ENCODE results near the gene INO80E. TPM values are rescaled to one million over a fixed set of nuclear protein-coding genes. Genes with fewer than 3 reads are reported as not detected.
"Not testable (repeated sequence)": the region's sequence is repeated elsewhere in the genome, so short reads cannot be mapped to it uniquely, and the experiment has no call there.

The INO80E gene
- total RNA-seq, 1 donor from 2014 or later, result 88.5 TPM

- DNase-seq (ENCODE audit: low spot score), result no peak
These were observed 35.5 kb downstream of the INO80E start for GRCh38 chr16:30031477-30031918.

- DNase-seq (ENCODE audit: low spot score), result no peak
These were observed 36.2 kb downstream of the INO80E start for GRCh38 chr16:30032083-30032819.

- no peak for DNase-seq (ENCODE audit: low spot score)
These were observed 37.2 kb downstream of the INO80E start for GRCh38 chr16:30033270-30033669.

GRCh38 chr16:30040221-30040620 lies 44.2 kb downstream of the INO80E start:
- DNase-seq (ENCODE audit: low spot score), result no peak

GRCh38 chr16:30040690-30041089 lies 44.6 kb downstream of the INO80E start:
- not testable (repeated sequence) for DNase-seq (ENCODE audit: low spot score)

GRCh38 chr16:30041841-30042240 lies 45.8 kb downstream of the INO80E start:
- DNase-seq (ENCODE audit: low spot score), result no peak

- DNase-seq (ENCODE audit: low spot score), result no peak
These were observed 50.1 kb downstream of the INO80E start for GRCh38 chr16:30046178-30046577.

- DNase-seq (ENCODE audit: low spot score), result no peak
These were observed 50.5 kb downstream of the INO80E start for GRCh38 chr16:30046588-30046987.

- DNase-seq (ENCODE audit: low spot score), result no peak
These were observed 53.8 kb downstream of the INO80E start for GRCh38 chr16:30049871-30050270.

- no peak for DNase-seq (ENCODE audit: low spot score)
These were observed 55.5 kb downstream of the INO80E start for GRCh38 chr16:30051518-30051917.

- peak; percentile 95 for DNase-seq (ENCODE audit: low spot score)
These were observed 56.8 kb downstream of the INO80E start for GRCh38 chr16:30052671-30053372.

- no peak for DNase-seq (ENCODE audit: low spot score)
These were observed 57.5 kb downstream of the INO80E start for GRCh38 chr16:30053376-30054015.

GRCh38 chr16:30054451-30054850 lies 58.4 kb downstream of the INO80E start:
- DNase-seq (ENCODE audit: low spot score), result no peak

- DNase-seq (ENCODE audit: low spot score), result no peak
These were observed 59.0 kb downstream of the INO80E start for GRCh38 chr16:30054959-30055553.

Other genes with a start within 250 kb of the INO80E start
- gene ZG16, start 218.0 kb upstream of the INO80E start, total RNA-seq, result not detected
- gene KIF22, start 205.5 kb upstream of the INO80E start, total RNA-seq, result 34.3 TPM
- 143 TPM for gene MAZ, start 189.7 kb upstream of the INO80E start, total RNA-seq
- 10.6 TPM for gene PRRT2, start 184.0 kb upstream of the INO80E start, total RNA-seq
- gene PAGR1, start 180.1 kb upstream of the INO80E start, total RNA-seq, result 20.7 TPM
- 158 TPM for gene MVP, start 175.8 kb upstream of the INO80E start, total RNA-seq
- gene CDIPT, start 133.0 kb upstream of the INO80E start, total RNA-seq, result 71.4 TPM
- gene SEZ6L2, start 96.7 kb upstream of the INO80E start, total RNA-seq, result 7.5 TPM
- 1.2 TPM for gene ASPHD1, start 95.8 kb upstream of the INO80E start, total RNA-seq
- gene KCTD13, start 70.0 kb upstream of the INO80E start, total RNA-seq, result 33.6 TPM
- 131 TPM for gene TMEM219, start 34.2 kb upstream of the INO80E start, total RNA-seq
- 45.1 TPM for gene TAOK2, start 22.4 kb upstream of the INO80E start, total RNA-seq
- 11.2 TPM for gene HIRIP3, start 624 bp upstream of the INO80E start, total RNA-seq
- 3.1 TPM for gene DOC2A, start 14.8 kb downstream of the INO80E start, total RNA-seq
- not detected for gene C16orf92, start 27.0 kb downstream of the INO80E start, total RNA-seq
- gene TLCD3B, start 35.0 kb downstream of the INO80E start, total RNA-seq, result not detected
- 1,279 TPM for gene ALDOA, start 69.5 kb downstream of the INO80E start, total RNA-seq
- gene PPP4C, start 79.8 kb downstream of the INO80E start, total RNA-seq, result 88.9 TPM
- gene TBX6, start 95.7 kb downstream of the INO80E start, total RNA-seq, result 8.9 TPM
- 31.0 TPM for gene YPEL3, start 100.0 kb downstream of the INO80E start, total RNA-seq
- gene GDPD3, start 117.3 kb downstream of the INO80E start, total RNA-seq, result 53.1 TPM
- 96.4 TPM for gene MAPK3, start 127.0 kb downstream of the INO80E start, total RNA-seq
- 24.2 TPM for gene CORO1A, start 187.4 kb downstream of the INO80E start, total RNA-seq
- gene BOLA2B, start 197.4 kb downstream of the INO80E start, total RNA-seq, result 82.9 TPM
- 36.4 TPM for gene SLX1A, start 197.6 kb downstream of the INO80E start, total RNA-seq
- 28.3 TPM for gene SULT1A3, start 203.0 kb downstream of the INO80E start, total RNA-seq